Astrocyte (in vitro differentiated cells and primary cell): ENCODE results near the gene ARPP21. TPM values are rescaled to one million over a fixed set of nuclear protein-coding genes. Genes with fewer than 3 reads are reported as not detected.

Experiments used
- DNase-seq: peaks from one replicate; pipeline ENCODE4 v3.0.0-alpha.2; 2010; ENCODE audit warnings: low read depth
- FAIRE-seq: peaks from 2 replicates; lab custom pipeline; 2011; peaks lifted over from hg19 to GRCh38; lab: Jason Lieb, UNC
- H2AFZ ChIP-seq: 2 replicates; pipeline ENCODE4 v1.6.0; 2012; ENCODE audit warnings: low read depth, low read length, inconsistent platforms
- H3K27ac ChIP-seq: 2 replicates; pipeline ENCODE4 v1.5.1; 2011; ENCODE audit warnings: low read depth, low read length, inconsistent platforms
- H3K27me3 ChIP-seq: 2 replicates; pipeline ENCODE4 v1.6.0; 2011; ENCODE audit warnings: low read length, inconsistent platforms; ENCODE audit not compliant: insufficient read depth
- H3K36me3 ChIP-seq: 2 replicates; pipeline ENCODE4 v1.5.1; 2011; ENCODE audit warnings: low read length, inconsistent platforms; ENCODE audit not compliant: insufficient read depth
- H3K4me1 ChIP-seq: 2 replicates; pipeline ENCODE4 v1.5.1; 2011; ENCODE audit warnings: low read length, inconsistent platforms; ENCODE audit not compliant: insufficient read depth
- H3K4me2 ChIP-seq: 2 replicates; pipeline ENCODE4 v1.6.0; 2012; ENCODE audit warnings: low read length, inconsistent platforms
- H3K4me3 ChIP-seq: 2 replicates; pipeline ENCODE4 v1.5.1; 2011; ENCODE audit warnings: low read depth, mild to moderate bottlenecking, low read length, inconsistent platforms; ENCODE audit not compliant: insufficient read depth
- H3K79me2 ChIP-seq: 2 replicates; pipeline ENCODE4 v1.6.0; 2012; ENCODE audit warnings: mild to moderate bottlenecking, low read length, inconsistent platforms; ENCODE audit not compliant: insufficient read depth
- H3K9ac ChIP-seq: 2 replicates; pipeline ENCODE4 v1.6.0; 2012; ENCODE audit warnings: mild to moderate bottlenecking, low read length, inconsistent platforms
- H3K9me3 ChIP-seq: 2 replicates; pipeline ENCODE4 v1.5.1; 2012; ENCODE audit warnings: low read depth, mild to moderate bottlenecking, low read length, inconsistent platforms; ENCODE audit not compliant: insufficient read depth
- H4K20me1 ChIP-seq: 2 replicates; pipeline ENCODE4 v1.6.0; 2012; ENCODE audit warnings: low read length, inconsistent platforms; ENCODE audit not compliant: insufficient read depth
- H3K27ac Mint-ChIP-seq: one replicate; pipeline ENCODE4 v1.8.0; 2021; ENCODE audit warnings: mild to moderate bottlenecking, mixed read lengths; ENCODE audit not compliant: unreplicated experiment
- H3K27me3 Mint-ChIP-seq: one replicate; pipeline ENCODE4 v1.8.0; 2021; ENCODE audit warnings: low read depth, mixed read lengths; ENCODE audit not compliant: unreplicated experiment
- H3K36me3 Mint-ChIP-seq: one replicate; pipeline ENCODE4 v1.8.0; 2021; ENCODE audit warnings: low read depth, mixed read lengths; ENCODE audit not compliant: unreplicated experiment
- H3K4me1 Mint-ChIP-seq: one replicate; pipeline ENCODE4 v1.8.0; 2021; ENCODE audit warnings: low read depth, mixed read lengths; ENCODE audit not compliant: unreplicated experiment
- H3K4me3 Mint-ChIP-seq: one replicate; pipeline ENCODE4 v1.8.0; 2021; ENCODE audit warnings: mild to moderate bottlenecking, moderate library complexity, mixed read lengths; ENCODE audit not compliant: unreplicated experiment
- H3K9me3 Mint-ChIP-seq: one replicate; pipeline ENCODE4 v1.8.0; 2021; ENCODE audit warnings: mild to moderate bottlenecking, mixed read lengths; ENCODE audit not compliant: unreplicated experiment
- EZH2 ChIP-seq: IDR thresholded peaks from 2 replicates; pipeline ENCODE4 v1.6.1; 2012; ENCODE audit warnings: mild to moderate bottlenecking, low read length, inconsistent platforms; ENCODE audit not compliant: insufficient read depth
- total RNA-seq: library from RNA; stranded (reverse); gene quantifications from 2 replicates; pipeline ENCODE4 v1.2.1, GENCODE V29; 2021
- TF ChIP-seq, protein P1 (sequence below): IDR thresholded peaks from 2 replicates; pipeline ENCODE4 v1.5.1; 2011; ENCODE audit warnings: low read depth, mild to moderate bottlenecking, inconsistent platforms, low read length, moderate library complexity; ENCODE audit not compliant: insufficient read depth

ARPP21 gene
- total RNA-seq, 1 donor from 2014 or later: 0.45 TPM

DNA sequence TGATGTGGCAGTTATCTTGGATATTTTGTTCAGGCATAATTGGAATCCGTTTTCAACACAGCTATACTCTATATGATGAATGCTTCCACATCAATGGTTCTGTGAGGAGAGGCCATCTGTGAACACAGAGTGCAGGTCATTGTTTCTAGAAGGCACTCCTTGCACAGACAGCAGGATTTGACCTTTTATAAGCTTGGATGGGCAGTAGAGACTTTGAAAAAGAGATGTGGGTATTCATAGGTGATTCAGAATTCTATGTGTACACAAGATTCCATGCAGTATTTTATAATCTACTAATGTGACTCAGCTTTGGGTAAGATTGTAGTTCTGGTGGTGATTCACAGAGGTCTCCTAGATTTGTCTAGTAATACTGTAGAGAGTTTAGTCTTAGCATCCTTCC, 12.5 kb downstream of the ARPP21 start:
- Histone ChIP-seq H3K4me2 (peak overlapping the region; percentile 18), H3K4me1 (peaks cover 3% of the 10 kb centered on the region), H3K9me3 (no peaks in the 10 kb centered on the region), H4K20me1 (no peaks in the 10 kb centered on the region), H3K27me3 (no peaks in the 10 kb centered on the region), H3K9ac (no peak overlapping the region), H3K27ac (no peak overlapping the region), H2AFZ (no peak overlapping the region), H3K4me3 (no peak overlapping the region), H3K36me3 (no peaks in the 10 kb centered on the region), H3K79me2 (no peaks in the 10 kb centered on the region)
- Mint-ChIP-seq H3K36me3 (no peaks in the 10 kb centered on the region), H3K4me1 (peaks cover 11% of the 10 kb centered on the region), H3K4me3 (no peak overlapping the region), H3K9me3 (no peaks in the 10 kb centered on the region), H3K27me3 (no peaks in the 10 kb centered on the region), H3K27ac (no peak overlapping the region)
- peak; percentile 67 for DNase-seq
- FAIRE-seq: peak; percentile 43
- no peak for TF ChIP-seq EZH2
- TF ChIP-seq, protein P1, sequence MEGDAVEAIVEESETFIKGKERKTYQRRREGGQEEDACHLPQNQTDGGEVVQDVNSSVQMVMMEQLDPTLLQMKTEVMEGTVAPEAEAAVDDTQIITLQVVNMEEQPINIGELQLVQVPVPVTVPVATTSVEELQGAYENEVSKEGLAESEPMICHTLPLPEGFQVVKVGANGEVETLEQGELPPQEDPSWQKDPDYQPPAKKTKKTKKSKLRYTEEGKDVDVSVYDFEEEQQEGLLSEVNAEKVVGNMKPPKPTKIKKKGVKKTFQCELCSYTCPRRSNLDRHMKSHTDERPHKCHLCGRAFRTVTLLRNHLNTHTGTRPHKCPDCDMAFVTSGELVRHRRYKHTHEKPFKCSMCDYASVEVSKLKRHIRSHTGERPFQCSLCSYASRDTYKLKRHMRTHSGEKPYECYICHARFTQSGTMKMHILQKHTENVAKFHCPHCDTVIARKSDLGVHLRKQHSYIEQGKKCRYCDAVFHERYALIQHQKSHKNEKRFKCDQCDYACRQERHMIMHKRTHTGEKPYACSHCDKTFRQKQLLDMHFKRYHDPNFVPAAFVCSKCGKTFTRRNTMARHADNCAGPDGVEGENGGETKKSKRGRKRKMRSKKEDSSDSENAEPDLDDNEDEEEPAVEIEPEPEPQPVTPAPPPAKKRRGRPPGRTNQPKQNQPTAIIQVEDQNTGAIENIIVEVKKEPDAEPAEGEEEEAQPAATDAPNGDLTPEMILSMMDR: no peak

DNA sequence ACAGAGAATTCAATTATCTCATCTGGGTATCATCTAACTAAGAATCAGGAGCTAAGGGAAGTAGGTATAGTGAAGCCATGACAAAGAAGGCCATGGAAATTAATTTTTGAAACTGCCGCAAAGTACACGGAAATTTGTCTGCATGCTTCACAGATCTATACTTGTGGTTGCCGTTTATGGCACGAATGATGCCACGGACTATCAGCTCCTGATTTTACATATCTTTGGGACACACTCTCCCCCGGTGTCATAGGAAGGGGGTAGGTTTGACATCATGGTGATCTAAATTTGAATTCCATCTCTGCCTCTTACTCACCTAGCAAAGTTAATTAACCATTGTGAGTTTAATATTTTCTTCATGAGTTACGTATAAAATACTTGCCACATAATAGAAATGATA, 14.0 kb downstream of the ARPP21 start:
- FAIRE-seq (no peak), DNase-seq (no peak)
- Mint-ChIP-seq H3K4me1 (peaks cover 9% of the 10 kb centered on the region), H3K9me3 (no peaks in the 10 kb centered on the region), H3K4me3 (no peak overlapping the region), H3K36me3 (no peaks in the 10 kb centered on the region), H3K27ac (no peak overlapping the region), H3K27me3 (no peaks in the 10 kb centered on the region)
- Histone ChIP-seq H3K9ac (no peak overlapping the region), H3K4me1 (peaks cover 3% of the 10 kb centered on the region), H3K4me2 (no peak overlapping the region), H4K20me1 (no peaks in the 10 kb centered on the region), H3K27ac (no peak overlapping the region), H3K4me3 (no peak overlapping the region), H3K79me2 (no peaks in the 10 kb centered on the region), H3K9me3 (no peaks in the 10 kb centered on the region), H3K27me3 (no peaks in the 10 kb centered on the region), H3K36me3 (no peaks in the 10 kb centered on the region), H2AFZ (no peak overlapping the region)
- TF ChIP-seq, protein P1: no peak
- TF ChIP-seq EZH2: no peak

DNA sequence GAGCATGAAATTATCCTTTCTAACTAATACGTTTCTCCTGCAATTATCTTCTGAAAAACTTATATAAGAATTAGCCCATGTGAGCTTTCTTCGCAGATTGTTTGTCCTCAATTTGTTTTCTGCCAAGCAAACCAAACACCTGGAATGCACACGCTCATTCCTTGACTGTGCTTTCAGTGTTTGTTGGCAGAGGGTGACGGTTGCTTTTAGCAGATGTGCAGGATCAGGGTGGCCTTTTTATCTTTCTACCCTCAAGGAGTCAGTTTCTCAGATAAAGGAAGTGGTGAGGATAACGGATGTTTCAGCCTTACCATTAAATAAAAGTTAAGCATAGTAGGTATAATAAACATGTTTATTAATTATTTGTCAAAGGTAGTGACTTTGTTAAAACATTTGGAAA, 15.2 kb downstream of the ARPP21 start:
- no peak overlapping the region for H3K4me2 ChIP-seq
- no peak for DNase-seq
- no peaks in the 10 kb centered on the region for H3K36me3 ChIP-seq
- H3K4me3 ChIP-seq: no peak overlapping the region
- H3K27me3 ChIP-seq: no peaks in the 10 kb centered on the region
- H3K9me3 ChIP-seq: no peaks in the 10 kb centered on the region
- no peak overlapping the region for H3K27ac Mint-ChIP-seq
- no peak overlapping the region for H3K9ac ChIP-seq
- FAIRE-seq: no peak
- H3K27me3 Mint-ChIP-seq: no peaks in the 10 kb centered on the region
- H3K27ac ChIP-seq: no peak overlapping the region
- peaks cover 7% of the 10 kb centered on the region for H3K4me1 Mint-ChIP-seq
- no peaks in the 10 kb centered on the region for H3K79me2 ChIP-seq
- H3K9me3 Mint-ChIP-seq: no peaks in the 10 kb centered on the region
- H4K20me1 ChIP-seq: no peaks in the 10 kb centered on the region
- H3K4me1 ChIP-seq: peaks cover 3% of the 10 kb centered on the region
- no peak for TF ChIP-seq EZH2
- TF ChIP-seq, protein P1: no peak
- H2AFZ ChIP-seq: no peak overlapping the region
- H3K36me3 Mint-ChIP-seq: no peaks in the 10 kb centered on the region
- no peak overlapping the region for H3K4me3 Mint-ChIP-seq
